ENCODE results near the gene FHL2. TPM values are rescaled to one million over a fixed set of nuclear protein-coding genes. Genes with fewer than 3 reads are reported as not detected.

Gene FHL2
- total and polyA plus RNA-seq, 9 of the 15 experiments (the other 6 are each of a cell fraction or from before 2014, with no cell fraction given), result 7.5 to 33.1 (median 23.9) TPM

- Histone ChIP-seq H3K27ac (ENCODE audit: extremely low read depth, low read depth, low read length) (no peak overlapping the region), H3K4me2 (ENCODE audit: insufficient read depth, low read length) (no peak overlapping the region), H3K27me3 (ENCODE audit: control insufficient read depth in 2 of 2, insufficient read depth in 2 of 2, low read length in 2 of 2) (no peaks in the 10 kb centered on the region), H3K79me2 (ENCODE audit: control insufficient read depth, insufficient read depth, low read length) (no peaks in the 10 kb centered on the region), H3K9ac (ENCODE audit: insufficient read depth in 1 of 2, low read depth in 2 of 2, low read length in 2 of 2) (no peak overlapping the region), H3K9me3 (replicated peaks; ENCODE audit: control insufficient read depth, insufficient read depth, low read depth, low read length) (no peaks in the 10 kb centered on the region), H4K20me1 (replicated peaks; ENCODE audit: control insufficient read depth, insufficient read depth, low read length) (no peaks in the 10 kb centered on the region), H2AFZ (ENCODE audit: low read depth, low read length) (0 out of 2 replicates have a peak overlapping the region, but pooled peaks have one; percentile 25), H3K9me1 (ENCODE audit: control insufficient read depth, insufficient read depth, low read length) (no peaks in the 10 kb centered on the region), H3K4me3 (no peak overlapping the region), H3K36me3 (ENCODE audit: control insufficient read depth, insufficient read depth, low read length) (no peaks in the 10 kb centered on the region), H3K4me1 (replicated peaks in 1 of 2; ENCODE audit: control insufficient read depth in 2 of 2, insufficient read depth in 2 of 2, low read length in 2 of 2) (peaks cover 11 to 16% of the 10 kb centered on the region in 2 experiments; a peak in 3 of 5 replicates)
- WGBS (ENCODE audit: insufficient coverage, low coverage, missing lambda C conversion rate), result 54% methylated on average over 6 of the region's 6 CpGs
- in situ Hi-C loops (cut with MboI), result no loop called here
- intact Hi-C loops (cut with micrococcal nuclease), result no loop called here
- FAIRE-seq (no peak), ATAC-seq (no peak), DNase-seq (ENCODE audit: extremely low read depth in 1 of 4, low spot score in 3 of 4) (no peak)
- BruUV-seq (replicated peaks), result no TSS peak
- CTCF ChIA-PET (ENCODE audit: low intra/inter-chr PET ratio), result no interaction called here
- POLR2A ChIA-PET, result no interaction called here
- TF ChIP-seq RFX1 (IDR thresholded peaks at IDR 0.05) (no peak), ZNF780A (CRISPR knock-in tag; IDR thresholded peaks at IDR 0.05) (no peak), DNMT1 (IDR thresholded peaks at IDR 0.05) (no peak)
Measured at GRCh38 chr2:105446501-105446900, 47.6 kb upstream of the FHL2 start.

- ATAC-seq, result no peak
- in situ Hi-C loops (cut with MboI), result no loop called here
- Histone ChIP-seq H3K9me3 (replicated peaks; ENCODE audit: control insufficient read depth, insufficient read depth, low read depth, low read length) (no peaks in the 10 kb centered on the region), H3K36me3 (ENCODE audit: control insufficient read depth, insufficient read depth, low read length) (no peaks in the 10 kb centered on the region), H3K9ac (ENCODE audit: insufficient read depth in 1 of 2, low read depth in 2 of 2, low read length in 2 of 2) (no peak overlapping the region), H2AFZ (ENCODE audit: low read depth, low read length) (peak overlapping the region; percentile 25; the same call in 1 of the 2 replicates), H3K27me3 (ENCODE audit: control insufficient read depth in 2 of 2, insufficient read depth in 2 of 2, low read length in 2 of 2) (no peaks in the 10 kb centered on the region), H3K9me1 (ENCODE audit: control insufficient read depth, insufficient read depth, low read length) (no peaks in the 10 kb centered on the region), H3K27ac (ENCODE audit: extremely low read depth, low read depth, low read length) (no peak overlapping the region), H4K20me1 (replicated peaks; ENCODE audit: control insufficient read depth, insufficient read depth, low read length) (no peaks in the 10 kb centered on the region), H3K4me3 (no peak overlapping the region), H3K79me2 (ENCODE audit: control insufficient read depth, insufficient read depth, low read length) (no peaks in the 10 kb centered on the region), H3K4me1 (replicated peaks in 1 of 2; ENCODE audit: control insufficient read depth in 2 of 2, insufficient read depth in 2 of 2, low read length in 2 of 2) (peaks cover 11 to 16% of the 10 kb centered on the region in 2 experiments; a peak in 3 of 5 replicates), H3K4me2 (ENCODE audit: insufficient read depth, low read length) (no peak overlapping the region)
- BruUV-seq (replicated peaks), result no TSS peak
- intact Hi-C loops (cut with micrococcal nuclease), result no loop called here
- CTCF ChIA-PET (ENCODE audit: low intra/inter-chr PET ratio), result no interaction called here
- WGBS (ENCODE audit: insufficient coverage, low coverage, missing lambda C conversion rate), result 50% methylated on average over 9 of the region's 9 CpGs
- no peak for DNase-seq (ENCODE audit: extremely low read depth in 1 of 4, low spot score in 3 of 4)
- no peak for FAIRE-seq
- POLR2A ChIA-PET, result no interaction called here
- TF ChIP-seq POLR2AphosphoS5 (IDR thresholded peaks at IDR 0.05; ENCODE audit: control insufficient read depth, insufficient read depth, low read depth, low read length), result no peak
- TF ChIP-seq KDM2B (CRISPR knock-in tag; IDR thresholded peaks at IDR 0.05), result no peak
- no peak for TF ChIP-seq KDM5B (IDR thresholded peaks at IDR 0.05; ENCODE audit: insufficient replicate concordance, low read depth, low read length)
- no peak for TF ChIP-seq PHB2 (IDR thresholded peaks at IDR 0.05; ENCODE audit: low read depth)
- no peak for TF ChIP-seq ZEB2 (IDR thresholded peaks at IDR 0.05)
Measured at GRCh38 chr2:105445976-105446375, 47.1 kb upstream of the FHL2 start.
